WTC11 (cell line): ENCODE results near the gene ELP5. TPM values are rescaled to one million over a fixed set of nuclear protein-coding genes. Genes with fewer than 3 reads are reported as not detected.

Experiments used
- ATAC-seq: fragments of 200-7000 bp; cut with Tn5 transposase; 2 replicates; pipeline ENCODE4 v1.10.0; 2021; ENCODE audit warnings: mild to moderate bottlenecking, moderate library complexity
- CTCF ChIA-PET: fragments of 300-600 bp; sonication (Branson Sonifier 250); formaldehyde crosslinking; loops from one replicate; lab custom pipeline; 2021; ENCODE audit warnings: antibody characterized with exemption; lab: Charles Lee
- POLR2A ChIA-PET: fragments of 350-600 bp; sonication (Branson Sonifier 250); formaldehyde crosslinking; loops from one replicate; lab custom pipeline; 2021; ENCODE audit warnings: antibody characterized with exemption; lab: Charles Lee
- DNase-seq: peaks from one replicate; pipeline ENCODE4 v3.0.0; 2021; ENCODE audit warnings: low spot score
- H3K27ac Mint-ChIP-seq: 2 replicates; pipeline ENCODE4 v1.8.0; 2021; ENCODE audit warnings: mixed read lengths
- H3K27me3 Mint-ChIP-seq: 2 replicates; pipeline ENCODE4 v1.8.0; 2021; ENCODE audit warnings: low read depth, mild to moderate bottlenecking, moderate library complexity, mixed read lengths
- H3K36me3 Mint-ChIP-seq: 2 replicates; pipeline ENCODE4 v1.8.0; 2021; ENCODE audit warnings: mixed read lengths
- H3K4me1 Mint-ChIP-seq: 2 replicates; pipeline ENCODE4 v1.8.0; 2022; ENCODE audit warnings: mixed read lengths
- H3K4me3 Mint-ChIP-seq: 2 replicates; pipeline ENCODE4 v1.8.0; 2021; ENCODE audit warnings: mild to moderate bottlenecking, moderate library complexity, mixed read lengths
- H3K9me3 Mint-ChIP-seq: 2 replicates; pipeline ENCODE4 v1.8.0; 2021; ENCODE audit warnings: mixed read lengths
- ARID4B ChIP-seq: sonication (generic); formaldehyde crosslinking; IDR thresholded peaks from 2 replicates; pipeline ENCODE4 v1.8.0; 2023; ENCODE audit warnings: missing genetic modification reagents, mild to moderate bottlenecking, borderline replicate concordance
- CREB1 ChIP-seq: sonication (generic); formaldehyde crosslinking; IDR thresholded peaks from 2 replicates; pipeline ENCODE4 v1.8.0; 2023; ENCODE audit warnings: mild to moderate bottlenecking, missing genetic modification reagents
- ELF4 ChIP-seq: sonication (generic); formaldehyde crosslinking; IDR thresholded peaks from 2 replicates; pipeline ENCODE4 v1.8.1; 2022; ENCODE audit warnings: low read depth, mild to moderate bottlenecking, moderate library complexity, missing genetic modification reagents
- ETV6 ChIP-seq: sonication (generic); formaldehyde crosslinking; IDR thresholded peaks from 2 replicates; pipeline ENCODE4 v1.8.1; 2022; ENCODE audit warnings: mild to moderate bottlenecking, missing genetic modification reagents
- FOXK1 ChIP-seq: sonication (generic); formaldehyde crosslinking; IDR thresholded peaks from 2 replicates; pipeline ENCODE4 v1.8.0; 2022; ENCODE audit warnings: mild to moderate bottlenecking, moderate library complexity, missing genetic modification reagents
- FOXP1 ChIP-seq: sonication (generic); formaldehyde crosslinking; IDR thresholded peaks from 2 replicates; pipeline ENCODE4 v1.8.0; 2022; ENCODE audit warnings: missing genetic modification reagents, mild to moderate bottlenecking, moderate library complexity, borderline replicate concordance
- GRHL2 ChIP-seq: fragments of 250-450 bp; sonication (Bioruptor Pico); IDR thresholded peaks from 2 replicates; pipeline ENCODE4 v1.8.0; 2022; ENCODE audit warnings: mild to moderate bottlenecking, moderate library complexity; ENCODE audit not compliant: insufficient replicate concordance, severe bottlenecking
- HMGA2 ChIP-seq: fragments of 250-450 bp; sonication (Bioruptor Pico); IDR thresholded peaks from 2 replicates; pipeline ENCODE4 v1.4.0; 2021; ENCODE audit warnings: mild to moderate bottlenecking, moderate library complexity
- JUN ChIP-seq: sonication (generic); formaldehyde crosslinking; IDR thresholded peaks from 2 replicates; pipeline ENCODE4 v1.8.0; 2023; ENCODE audit warnings: mild to moderate bottlenecking, missing genetic modification reagents
- KAT7 ChIP-seq: sonication (generic); formaldehyde crosslinking; IDR thresholded peaks from 2 replicates; pipeline ENCODE4 v1.8.1; 2023; ENCODE audit warnings: missing genetic modification reagents, mild to moderate bottlenecking, borderline replicate concordance
- MAX ChIP-seq: sonication (generic); formaldehyde crosslinking; IDR thresholded peaks from 2 replicates; pipeline ENCODE4 v1.8.0; 2022; ENCODE audit warnings: mild to moderate bottlenecking, missing genetic modification reagents
- MXD4 ChIP-seq: fragments of 250-450 bp; sonication (Bioruptor Pico); IDR thresholded peaks from 2 replicates; pipeline ENCODE4 v1.8.0; 2021; ENCODE audit warnings: mild to moderate bottlenecking, moderate library complexity, borderline replicate concordance
- MYBL2 ChIP-seq: sonication (generic); formaldehyde crosslinking; IDR thresholded peaks from 2 replicates; pipeline ENCODE4 v1.8.1; 2023; ENCODE audit warnings: mild to moderate bottlenecking, moderate library complexity, missing genetic modification reagents
- NFATC4 ChIP-seq: fragments of 250-450 bp; sonication (Bioruptor Pico); IDR thresholded peaks from 2 replicates; pipeline ENCODE4 v1.9.0; 2021; ENCODE audit warnings: mild to moderate bottlenecking
- NFE2L1 ChIP-seq: sonication (generic); formaldehyde crosslinking; IDR thresholded peaks from 2 replicates; pipeline ENCODE4 v1.8.1; 2023; ENCODE audit warnings: missing genetic modification reagents
- NR1H2 ChIP-seq: sonication (generic); formaldehyde crosslinking; IDR thresholded peaks from 2 replicates; pipeline ENCODE4 v1.9.0; 2021; ENCODE audit warnings: mild to moderate bottlenecking, moderate library complexity, missing genetic modification reagents
- NR2C2 ChIP-seq: sonication (generic); formaldehyde crosslinking; IDR thresholded peaks from 2 replicates; pipeline ENCODE4 v1.8.0; 2022; ENCODE audit warnings: mild to moderate bottlenecking, missing genetic modification reagents
- NR3C1 ChIP-seq: sonication (generic); formaldehyde crosslinking; conservative IDR thresholded peaks from 2 replicates; pipeline ENCODE4 v1.8.1; 2023; ENCODE audit warnings: low read depth, mild to moderate bottlenecking, missing genetic modification reagents
- PREB ChIP-seq: sonication (generic); formaldehyde crosslinking; IDR thresholded peaks from 2 replicates; pipeline ENCODE4 v1.8.1; 2022; ENCODE audit warnings: mild to moderate bottlenecking, missing genetic modification reagents, moderate library complexity, borderline replicate concordance
- RELA ChIP-seq: sonication (generic); formaldehyde crosslinking; IDR thresholded peaks from 2 replicates; pipeline ENCODE4 v1.8.1; 2022; ENCODE audit warnings: missing genetic modification reagents, mild to moderate bottlenecking, borderline replicate concordance
- TP53 ChIP-seq: sonication (generic); formaldehyde crosslinking; IDR thresholded peaks from 2 replicates; pipeline ENCODE4 v1.8.1; 2023; ENCODE audit warnings: mild to moderate bottlenecking, missing genetic modification reagents
- ZNF121 ChIP-seq: sonication (generic); formaldehyde crosslinking; IDR thresholded peaks from 2 replicates; pipeline ENCODE4 v1.8.0; 2023; ENCODE audit warnings: missing genetic modification reagents
- ZNF423 ChIP-seq: fragments of 250-450 bp; sonication (Bioruptor Pico); IDR thresholded peaks from 2 replicates; pipeline ENCODE4 v2.1.2; 2022; ENCODE audit warnings: mild to moderate bottlenecking, moderate library complexity
- total RNA-seq: library from RNA; stranded (reverse); gene quantifications from 3 replicates; pipeline ENCODE4 v1.2.3, GENCODE V29; 2021
- TF ChIP-seq, protein P1 (sequence below): sonication (generic); formaldehyde crosslinking; IDR thresholded peaks from 2 replicates; pipeline ENCODE4 v1.8.1; 2022; ENCODE audit warnings: mild to moderate bottlenecking, moderate library complexity, missing genetic modification reagents
- TF ChIP-seq, protein P2 (sequence below): fragments of 250-450 bp; sonication (Bioruptor Pico); IDR thresholded peaks from 2 replicates; pipeline ENCODE4 v1.9.0; 2021; ENCODE audit warnings: mild to moderate bottlenecking, borderline replicate concordance

The ELP5 gene
- total RNA-seq, 1 experiment from 2014 or later, result 101 TPM

DNA sequence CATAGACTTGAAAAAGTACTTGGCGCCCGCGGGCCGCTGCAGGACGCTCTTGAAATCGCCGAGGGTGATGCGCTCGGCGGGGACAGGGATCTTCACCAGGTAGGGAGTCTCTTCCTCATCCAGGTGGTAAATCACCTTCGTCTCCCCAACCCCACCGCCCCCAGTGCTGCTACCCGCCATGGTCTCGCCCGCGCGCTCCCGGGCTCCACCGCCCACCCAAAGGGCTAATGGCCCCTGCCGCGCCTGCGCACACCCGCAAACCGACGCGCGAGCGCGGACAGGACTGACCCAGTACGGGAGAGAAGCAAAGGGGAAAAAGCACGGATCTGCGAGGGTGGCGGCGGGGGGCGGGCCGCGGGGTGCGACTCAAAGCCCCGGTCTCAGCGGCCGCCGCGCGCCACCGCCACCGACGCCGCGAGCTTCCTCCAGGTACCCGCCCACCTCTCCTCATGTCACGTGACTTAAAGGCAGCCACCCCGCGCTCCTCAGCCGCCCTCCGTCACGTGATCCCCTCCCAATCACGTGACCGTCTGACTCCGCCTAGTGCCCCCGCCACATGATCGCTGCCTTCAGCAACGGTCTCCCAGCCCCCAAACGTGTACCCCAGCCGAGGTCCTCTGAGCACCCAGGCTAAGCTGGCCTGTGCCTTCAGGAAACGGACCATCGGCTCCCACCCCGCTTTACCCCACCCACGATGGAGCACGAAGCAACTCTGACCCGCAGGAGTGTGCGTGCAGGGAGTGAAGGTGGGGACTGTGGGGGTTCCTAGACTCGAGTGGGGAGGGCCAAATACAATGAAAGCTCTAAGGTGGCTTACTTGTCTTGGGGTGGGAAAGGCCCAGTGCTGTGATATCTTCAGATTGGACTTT is 17.7 kb upstream of the ELP5 start, which contains the start of gene DVL2:
Gene DVL2, minus strand, starts transcription at position 435 of the 869 bp plus-strand sequence. Its CDS starts 255 bp downstream, at position 180.
- H3K9me3 Mint-ChIP-seq, result no peaks in the 10 kb centered on the region
- peak; percentile 31 for ATAC-seq
- H3K4me1 Mint-ChIP-seq, result peaks cover 29% of the 10 kb centered on the region
- H3K27ac Mint-ChIP-seq, result peak within 1 kb of the TSS; percentile 96
- ChIA-PET POLR2A (interaction anchor here (0.6 to 1.3 kb wide), 5 partner anchors 9 to 22 kb away, joined by 3 to 5 read pairs (median 4); partner anchors contain the start of genes ACADVL and DLG4), CTCF (interaction anchor here (1.2 to 6.0 kb wide), 5 partner anchors 14 to 62 kb away, joined by 5 to 36 read pairs (median 7); partner anchors contain the start of genes ACADVL and DLG4)
- H3K36me3 Mint-ChIP-seq, result peaks cover 37% of the 10 kb centered on the region
- H3K4me3 Mint-ChIP-seq, result peak within 1 kb of the TSS; percentile 99
- no peaks in the 10 kb centered on the region for H3K27me3 Mint-ChIP-seq
- DNase-seq, result peak; percentile 95
- peak; percentile 93 for TF ChIP-seq FOXP1
- TF ChIP-seq NR2C2 (CRISPR knock-in tag), result no peak
- 0 out of 2 replicates have a peak, but pooled peaks have one; percentile 44 for TF ChIP-seq NR3C1 (CRISPR knock-in tag)
- no peak for TF ChIP-seq JUN (CRISPR knock-in tag)
- no peak; the same call in 1 of the 2 replicates for TF ChIP-seq ARID4B (CRISPR knock-in tag)
- TF ChIP-seq, protein P1, sequence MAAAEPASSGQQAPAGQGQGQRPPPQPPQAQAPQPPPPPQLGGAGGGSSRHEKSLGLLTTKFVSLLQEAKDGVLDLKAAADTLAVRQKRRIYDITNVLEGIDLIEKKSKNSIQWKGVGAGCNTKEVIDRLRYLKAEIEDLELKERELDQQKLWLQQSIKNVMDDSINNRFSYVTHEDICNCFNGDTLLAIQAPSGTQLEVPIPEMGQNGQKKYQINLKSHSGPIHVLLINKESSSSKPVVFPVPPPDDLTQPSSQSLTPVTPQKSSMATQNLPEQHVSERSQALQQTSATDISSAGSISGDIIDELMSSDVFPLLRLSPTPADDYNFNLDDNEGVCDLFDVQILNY (CRISPR knock-in tag), result 0 out of 2 replicates have a peak, but pooled peaks have one; percentile 84
- peak; percentile 65; the same call in 1 of the 2 replicates for TF ChIP-seq TP53 (CRISPR knock-in tag)
- peak; percentile 93 for TF ChIP-seq ETV6 (CRISPR knock-in tag)
- no peak for TF ChIP-seq ZNF423 (CRISPR knock-in tag)
- TF ChIP-seq MAX (CRISPR knock-in tag), result peak; percentile 73
- peak; percentile 76; the same call in 1 of the 2 replicates for TF ChIP-seq KAT7
- TF ChIP-seq PREB (CRISPR knock-in tag), result no peak
- peak; percentile 94 for TF ChIP-seq FOXK1 (CRISPR knock-in tag)
- TF ChIP-seq MYBL2 (CRISPR knock-in tag), result peak; percentile 87
- peak; percentile 94 for TF ChIP-seq CREB1 (CRISPR knock-in tag)
- no peak for TF ChIP-seq NR1H2 (CRISPR knock-in tag)
- TF ChIP-seq ELF4, result peak; percentile 58; the same call in 1 of the 2 replicates
- TF ChIP-seq NFE2L1 (CRISPR knock-in tag), result 0 out of 2 replicates have a peak, but pooled peaks have one; percentile 59
- TF ChIP-seq ZNF121 (CRISPR knock-in tag), result peak; percentile 79; the same call in 1 of the 2 replicates
- TF ChIP-seq GRHL2 (CRISPR knock-in tag), result no peak
- TF ChIP-seq, protein P2, sequence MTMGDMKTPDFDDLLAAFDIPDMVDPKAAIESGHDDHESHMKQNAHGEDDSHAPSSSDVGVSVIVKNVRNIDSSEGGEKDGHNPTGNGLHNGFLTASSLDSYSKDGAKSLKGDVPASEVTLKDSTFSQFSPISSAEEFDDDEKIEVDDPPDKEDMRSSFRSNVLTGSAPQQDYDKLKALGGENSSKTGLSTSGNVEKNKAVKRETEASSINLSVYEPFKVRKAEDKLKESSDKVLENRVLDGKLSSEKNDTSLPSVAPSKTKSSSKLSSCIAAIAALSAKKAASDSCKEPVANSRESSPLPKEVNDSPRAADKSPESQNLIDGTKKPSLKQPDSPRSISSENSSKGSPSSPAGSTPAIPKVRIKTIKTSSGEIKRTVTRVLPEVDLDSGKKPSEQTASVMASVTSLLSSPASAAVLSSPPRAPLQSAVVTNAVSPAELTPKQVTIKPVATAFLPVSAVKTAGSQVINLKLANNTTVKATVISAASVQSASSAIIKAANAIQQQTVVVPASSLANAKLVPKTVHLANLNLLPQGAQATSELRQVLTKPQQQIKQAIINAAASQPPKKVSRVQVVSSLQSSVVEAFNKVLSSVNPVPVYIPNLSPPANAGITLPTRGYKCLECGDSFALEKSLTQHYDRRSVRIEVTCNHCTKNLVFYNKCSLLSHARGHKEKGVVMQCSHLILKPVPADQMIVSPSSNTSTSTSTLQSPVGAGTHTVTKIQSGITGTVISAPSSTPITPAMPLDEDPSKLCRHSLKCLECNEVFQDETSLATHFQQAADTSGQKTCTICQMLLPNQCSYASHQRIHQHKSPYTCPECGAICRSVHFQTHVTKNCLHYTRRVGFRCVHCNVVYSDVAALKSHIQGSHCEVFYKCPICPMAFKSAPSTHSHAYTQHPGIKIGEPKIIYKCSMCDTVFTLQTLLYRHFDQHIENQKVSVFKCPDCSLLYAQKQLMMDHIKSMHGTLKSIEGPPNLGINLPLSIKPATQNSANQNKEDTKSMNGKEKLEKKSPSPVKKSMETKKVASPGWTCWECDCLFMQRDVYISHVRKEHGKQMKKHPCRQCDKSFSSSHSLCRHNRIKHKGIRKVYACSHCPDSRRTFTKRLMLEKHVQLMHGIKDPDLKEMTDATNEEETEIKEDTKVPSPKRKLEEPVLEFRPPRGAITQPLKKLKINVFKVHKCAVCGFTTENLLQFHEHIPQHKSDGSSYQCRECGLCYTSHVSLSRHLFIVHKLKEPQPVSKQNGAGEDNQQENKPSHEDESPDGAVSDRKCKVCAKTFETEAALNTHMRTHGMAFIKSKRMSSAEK, result peak; percentile 89; the same call in 1 of the 2 replicates
- peak; percentile 93 for TF ChIP-seq NFATC4
- no peak for TF ChIP-seq HMGA2 (CRISPR knock-in tag)
- no peak for TF ChIP-seq MXD4 (CRISPR knock-in tag)
- 0 out of 2 replicates have a peak, but pooled peaks have one; percentile 70 for TF ChIP-seq RELA (CRISPR knock-in tag)
